Measurements from ENCODE around the gene TOX4.
A peak's percentile ranks its signal among the peaks of the same experiment; 100 is the strongest.

The TOX4 gene

GRCh38 chr14:21455912-21456667, 20.9 kb upstream of the TOX4 start, which contains the start of gene CHD8:
TSS of gene CHD8 (minus strand) at chr14:21456123. CDS start at chr14:21431643, 24,480 bp downstream.
- H3K4me1 ChIP-seq (ENCODE audit: control insufficient read depth in 1 of 2, insufficient read depth in 2 of 2, low read length in 2 of 2), result peaks cover 7 to 21% of the 10 kb centered on the region in 2 donors
- H3K27ac ChIP-seq (ENCODE audit: low read length), result peak within 1 kb of the TSS; percentile 99
- peak within 1 kb of the TSS; percentile 88 to 93 for H3K4me3 ChIP-seq (ENCODE audit: low read depth in 1 of 2, low read length in 2 of 2)
- no peaks in the 10 kb centered on the region for H3K9me3 ChIP-seq (ENCODE audit: control insufficient read depth in 1 of 2, low read length in 2 of 2)
- peaks cover 6 to 12% of the 10 kb centered on the region in 2 donors for H3K36me3 ChIP-seq (ENCODE audit: control insufficient read depth in 1 of 2, insufficient read depth in 2 of 2, low read length in 2 of 2)
- no peaks in the 10 kb centered on the region for H3K27me3 ChIP-seq (ENCODE audit: low read depth, low read length)

GRCh38 chr14:21467616-21468015, 9.4 kb upstream of the TOX4 start:
- H3K4me3 ChIP-seq (ENCODE audit: low read depth in 1 of 2, low read length in 2 of 2), result no peak overlapping the region
- no peaks in the 10 kb centered on the region for H3K9me3 ChIP-seq (ENCODE audit: control insufficient read depth in 1 of 2, low read length in 2 of 2)
- H3K27me3 ChIP-seq (ENCODE audit: low read depth, low read length), result no peaks in the 10 kb centered on the region
- H3K27ac ChIP-seq (ENCODE audit: low read length), result no peak overlapping the region
- H3K36me3 ChIP-seq (ENCODE audit: control insufficient read depth in 1 of 2, insufficient read depth in 2 of 2, low read length in 2 of 2), result peaks cover 19 to 36% of the 10 kb centered on the region in 2 donors
- no peaks in the 10 kb centered on the region for H3K4me1 ChIP-seq (ENCODE audit: control insufficient read depth in 1 of 2, insufficient read depth in 2 of 2, low read length in 2 of 2)

- Histone ChIP-seq H3K27ac (ENCODE audit: low read length) (peak overlapping the region; percentile 70), H3K9me3 (ENCODE audit: control insufficient read depth in 1 of 2, low read length in 2 of 2) (no peaks in the 10 kb centered on the region), H3K27me3 (ENCODE audit: low read depth, low read length) (no peaks in the 10 kb centered on the region), H3K36me3 (ENCODE audit: control insufficient read depth in 1 of 2, insufficient read depth in 2 of 2, low read length in 2 of 2) (peaks cover 3 to 24% of the 10 kb centered on the region in 2 donors), H3K4me3 (ENCODE audit: low read depth in 1 of 2, low read length in 2 of 2) (peak overlapping the region; percentile 86 to 99), H3K4me1 (ENCODE audit: control insufficient read depth in 1 of 2, insufficient read depth in 2 of 2, low read length in 2 of 2) (peaks cover 4 to 30% of the 10 kb centered on the region in 2 donors)
Observed at GRCh38 chr14:21475767-21476522, 1.1 kb upstream of the TOX4 start.

- peaks cover 4 to 30% of the 10 kb centered on the region in 2 donors for H3K4me1 ChIP-seq (ENCODE audit: control insufficient read depth in 1 of 2, insufficient read depth in 2 of 2, low read length in 2 of 2)
- peak overlapping the region; percentile 70 for H3K27ac ChIP-seq (ENCODE audit: low read length)
- H3K36me3 ChIP-seq (ENCODE audit: control insufficient read depth in 1 of 2, insufficient read depth in 2 of 2, low read length in 2 of 2), result peaks cover 3 to 24% of the 10 kb centered on the region in 2 donors
- no peaks in the 10 kb centered on the region for H3K27me3 ChIP-seq (ENCODE audit: low read depth, low read length)
- H3K4me3 ChIP-seq (ENCODE audit: low read depth in 1 of 2, low read length in 2 of 2), result peak overlapping the region; percentile 86 to 99
- H3K9me3 ChIP-seq (ENCODE audit: control insufficient read depth in 1 of 2, low read length in 2 of 2), result no peaks in the 10 kb centered on the region
Observed at GRCh38 chr14:21476523-21476924, 471 bp upstream of the TOX4 start.

- no peaks in the 10 kb centered on the region for H3K9me3 ChIP-seq (ENCODE audit: control insufficient read depth in 1 of 2, low read length in 2 of 2)
- H3K4me1 ChIP-seq (ENCODE audit: control insufficient read depth in 1 of 2, insufficient read depth in 2 of 2, low read length in 2 of 2), result no peaks in the 10 kb centered on the region
- H3K4me3 ChIP-seq (ENCODE audit: low read depth in 1 of 2, low read length in 2 of 2), result no peak overlapping the region
- H3K36me3 ChIP-seq (ENCODE audit: control insufficient read depth in 1 of 2, insufficient read depth in 2 of 2, low read length in 2 of 2), result peaks cover 21 to 47% of the 10 kb centered on the region in 2 donors
- no peak overlapping the region for H3K27ac ChIP-seq (ENCODE audit: low read length)
- no peaks in the 10 kb centered on the region for H3K27me3 ChIP-seq (ENCODE audit: low read depth, low read length)
Observed at GRCh38 chr14:21486640-21487087, 9.7 kb downstream of the TOX4 start.

- Histone ChIP-seq H3K27me3 (ENCODE audit: low read depth, low read length) (no peaks in the 10 kb centered on the region), H3K36me3 (ENCODE audit: control insufficient read depth in 1 of 2, insufficient read depth in 2 of 2, low read length in 2 of 2) (peaks cover 55 to 91% of the 10 kb centered on the region in 2 donors), H3K27ac (ENCODE audit: low read length) (no peak overlapping the region), H3K4me3 (ENCODE audit: low read depth in 1 of 2, low read length in 2 of 2) (no peak overlapping the region), H3K4me1 (ENCODE audit: control insufficient read depth in 1 of 2, insufficient read depth in 2 of 2, low read length in 2 of 2) (peaks cover 0 to 10% of the 10 kb centered on the region in 2 donors), H3K9me3 (ENCODE audit: control insufficient read depth in 1 of 2, low read length in 2 of 2) (no peaks in the 10 kb centered on the region)
Observed at GRCh38 chr14:21494902-21495762, 18.1 kb downstream of the TOX4 start.

GRCh38 chr14:21496453-21496852, 19.5 kb downstream of the TOX4 start:
- H3K9me3 ChIP-seq (ENCODE audit: control insufficient read depth in 1 of 2, low read length in 2 of 2), result no peaks in the 10 kb centered on the region
- no peak overlapping the region for H3K4me3 ChIP-seq (ENCODE audit: low read depth in 1 of 2, low read length in 2 of 2)
- H3K4me1 ChIP-seq (ENCODE audit: control insufficient read depth in 1 of 2, insufficient read depth in 2 of 2, low read length in 2 of 2), result peaks cover 0 to 10% of the 10 kb centered on the region in 2 donors
- H3K27ac ChIP-seq (ENCODE audit: low read length), result no peak overlapping the region
- peaks cover 67 to 90% of the 10 kb centered on the region in 2 donors for H3K36me3 ChIP-seq (ENCODE audit: control insufficient read depth in 1 of 2, insufficient read depth in 2 of 2, low read length in 2 of 2)
- no peaks in the 10 kb centered on the region for H3K27me3 ChIP-seq (ENCODE audit: low read depth, low read length)

- Histone ChIP-seq H3K27me3 (ENCODE audit: low read depth, low read length) (no peaks in the 10 kb centered on the region), H3K4me3 (ENCODE audit: low read depth in 1 of 2, low read length in 2 of 2) (no peak overlapping the region), H3K9me3 (ENCODE audit: control insufficient read depth in 1 of 2, low read length in 2 of 2) (no peaks in the 10 kb centered on the region), H3K4me1 (ENCODE audit: control insufficient read depth in 1 of 2, insufficient read depth in 2 of 2, low read length in 2 of 2) (peaks cover 0 to 10% of the 10 kb centered on the region in 2 donors), H3K27ac (ENCODE audit: low read length) (peak overlapping the region; percentile 43), H3K36me3 (ENCODE audit: control insufficient read depth in 1 of 2, insufficient read depth in 2 of 2, low read length in 2 of 2) (peaks cover 75 to 91% of the 10 kb centered on the region in 2 donors)
Observed at GRCh38 chr14:21498540-21499526, 21.8 kb downstream of the TOX4 start.

- no peaks in the 10 kb centered on the region for H3K27me3 ChIP-seq (ENCODE audit: low read depth, low read length)
- no peaks in the 10 kb centered on the region for H3K9me3 ChIP-seq (ENCODE audit: control insufficient read depth in 1 of 2, low read length in 2 of 2)
- H3K4me1 ChIP-seq (ENCODE audit: control insufficient read depth in 1 of 2, insufficient read depth in 2 of 2, low read length in 2 of 2), result peaks cover 0 to 7% of the 10 kb centered on the region in 2 donors
- no peak overlapping the region for H3K4me3 ChIP-seq (ENCODE audit: low read depth in 1 of 2, low read length in 2 of 2)
- peaks cover 59 to 67% of the 10 kb centered on the region in 2 donors for H3K36me3 ChIP-seq (ENCODE audit: control insufficient read depth in 1 of 2, insufficient read depth in 2 of 2, low read length in 2 of 2)
- no peak overlapping the region for H3K27ac ChIP-seq (ENCODE audit: low read length)
Observed at GRCh38 chr14:21501568-21501967, 24.6 kb downstream of the TOX4 start.

- Histone ChIP-seq H3K27ac (ENCODE audit: low read length) (no peak overlapping the region), H3K27me3 (ENCODE audit: low read depth, low read length) (no peaks in the 10 kb centered on the region), H3K4me1 (ENCODE audit: control insufficient read depth in 1 of 2, insufficient read depth in 2 of 2, low read length in 2 of 2) (peaks cover 0 to 4% of the 10 kb centered on the region in 2 donors), H3K36me3 (ENCODE audit: control insufficient read depth in 1 of 2, insufficient read depth in 2 of 2, low read length in 2 of 2) (peaks cover 48% of the 10 kb centered on the region in 2 donors), H3K4me3 (ENCODE audit: low read depth in 1 of 2, low read length in 2 of 2) (no peak overlapping the region), H3K9me3 (ENCODE audit: control insufficient read depth in 1 of 2, low read length in 2 of 2) (no peaks in the 10 kb centered on the region)
Observed at GRCh38 chr14:21503376-21503775, 26.4 kb downstream of the TOX4 start.

Data from muscle layer of duodenum (tissue), 2 donors.